Smooth muscle cell (in vitro differentiated cells): ENCODE results near the gene COL1A2. TPM values are rescaled to one million over a fixed set of nuclear protein-coding genes. Genes with fewer than 3 reads are reported as not detected.

ENCODE experiments used
- DNase-seq: peaks from one replicate; lab custom pipeline; 2025; ENCODE audit not compliant: unreplicated experiment; lab: John Stamatoyannopoulos, UW
- H2AFZ ChIP-seq: fragments of 200-600 bp; sonication (generic); 2 replicates; pipeline ENCODE4 v1.6.0; 2016; ENCODE audit warnings: antibody characterized with exemption, low read depth, mild to moderate bottlenecking
- H3F3A ChIP-seq: fragments of 200-600 bp; sonication (generic); 2 replicates; pipeline ENCODE4 v1.6.0; 2017; ENCODE audit warnings: antibody characterized with exemption, low read depth
- H3K27ac ChIP-seq: fragments of 200-600 bp; sonication (generic); 2 replicates; pipeline ENCODE4 v1.5.1; 2016; ENCODE audit warnings: low read depth, mild to moderate bottlenecking
- H3K27me3 ChIP-seq: fragments of 200-600 bp; sonication (generic); 2 replicates; pipeline ENCODE4 v1.6.1; 2016; ENCODE audit warnings: low read depth, mild to moderate bottlenecking
- H3K36me3 ChIP-seq: fragments of 200-600 bp; sonication (generic); 2 replicates; pipeline ENCODE4 v1.5.1; 2016; ENCODE audit warnings: low read depth
- H3K4me1 ChIP-seq: fragments of 200-600 bp; sonication (generic); 2 replicates; pipeline ENCODE4 v1.5.1; 2016; ENCODE audit warnings: low read depth
- H3K4me2 ChIP-seq: fragments of 200-600 bp; sonication (generic); 2 replicates; pipeline ENCODE4 v1.6.0; 2016; ENCODE audit warnings: mild to moderate bottlenecking
- H3K4me3 ChIP-seq: fragments of 200-600 bp; sonication (generic); 2 replicates; pipeline ENCODE4 v1.5.1; 2016; ENCODE audit warnings: mild to moderate bottlenecking
- H3K79me2 ChIP-seq: fragments of 200-600 bp; sonication (generic); 2 replicates; pipeline ENCODE4 v1.6.0; 2016; ENCODE audit warnings: low read depth, mild to moderate bottlenecking
- H3K9ac ChIP-seq: fragments of 200-600 bp; sonication (generic); 2 replicates; pipeline ENCODE4 v1.6.0; 2016; ENCODE audit warnings: low read depth
- H3K9me3 ChIP-seq: fragments of 200-600 bp; sonication (generic); replicated peaks from 2 replicates; pipeline ENCODE4 v1.5.1; 2016; ENCODE audit warnings: low read depth
- H4K20me1 ChIP-seq: fragments of 200-600 bp; sonication (generic); 2 replicates; pipeline ENCODE4 v1.6.0; 2016; ENCODE audit warnings: low read depth
- WGBS: methylation state at CpG from one replicate; pipeline ENCODE4 v1.1.7; 2016; ENCODE audit warnings: low lambda C conversion rate; 5-methylcytosine and 5-hydroxymethylcytosine counted together
- polyA plus RNA-seq: library from polyadenylated mRNA; unstranded; fragments of >200 nt; fragmentation: Nextera tagmentation; extraction: Ambion mirVana; gene quantifications from 2 replicates; pipeline ENCODE4 v1.2.1, GENCODE V29; 2016
- total RNA-seq: library from RNA; depleted of rRNA; stranded (reverse); fragments of >200 nt; gene quantifications from 2 replicates; pipeline ENCODE4 v1.2.3, GENCODE V29; 2014
- TF ChIP-seq, protein P1 (sequence below): fragments of 200-600 bp; sonication (generic); IDR thresholded peaks from 2 replicates; pipeline ENCODE4 v1.5.1; 2017; ENCODE audit warnings: borderline replicate concordance, mild to moderate bottlenecking, antibody characterized with exemption; ENCODE audit not compliant: insufficient read depth, poor library complexity, severe bottlenecking

The COL1A2 gene
- total and polyA plus RNA-seq, 2 experiments from 2014 or later: 4,221 to 10,006 TPM

GRCh38 chr7:94422827-94423460, 28.2 kb downstream of the COL1A2 start:
- Histone ChIP-seq H3K4me1 (peaks cover 4% of the 10 kb centered on the region), H2AFZ (no peak overlapping the region), H3K9ac (peak overlapping the region; percentile 1), H3K27me3 (no peaks in the 10 kb centered on the region), H3K4me2 (no peak overlapping the region), H3K79me2 (peaks cover 13% of the 10 kb centered on the region), H3K27ac (peak overlapping the region; percentile 99), H3F3A (peaks cover 99% of the 10 kb centered on the region), H3K4me3 (no peak overlapping the region), H3K36me3 (peaks cover 90% of the 10 kb centered on the region), H3K9me3 (no peaks in the 10 kb centered on the region), H4K20me1 (peaks cover 100% of the 10 kb centered on the region)
- 89% methylated on average over 5 of the region's 5 CpGs for WGBS
- TF ChIP-seq, protein P1, sequence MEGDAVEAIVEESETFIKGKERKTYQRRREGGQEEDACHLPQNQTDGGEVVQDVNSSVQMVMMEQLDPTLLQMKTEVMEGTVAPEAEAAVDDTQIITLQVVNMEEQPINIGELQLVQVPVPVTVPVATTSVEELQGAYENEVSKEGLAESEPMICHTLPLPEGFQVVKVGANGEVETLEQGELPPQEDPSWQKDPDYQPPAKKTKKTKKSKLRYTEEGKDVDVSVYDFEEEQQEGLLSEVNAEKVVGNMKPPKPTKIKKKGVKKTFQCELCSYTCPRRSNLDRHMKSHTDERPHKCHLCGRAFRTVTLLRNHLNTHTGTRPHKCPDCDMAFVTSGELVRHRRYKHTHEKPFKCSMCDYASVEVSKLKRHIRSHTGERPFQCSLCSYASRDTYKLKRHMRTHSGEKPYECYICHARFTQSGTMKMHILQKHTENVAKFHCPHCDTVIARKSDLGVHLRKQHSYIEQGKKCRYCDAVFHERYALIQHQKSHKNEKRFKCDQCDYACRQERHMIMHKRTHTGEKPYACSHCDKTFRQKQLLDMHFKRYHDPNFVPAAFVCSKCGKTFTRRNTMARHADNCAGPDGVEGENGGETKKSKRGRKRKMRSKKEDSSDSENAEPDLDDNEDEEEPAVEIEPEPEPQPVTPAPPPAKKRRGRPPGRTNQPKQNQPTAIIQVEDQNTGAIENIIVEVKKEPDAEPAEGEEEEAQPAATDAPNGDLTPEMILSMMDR: no peak
- DNase-seq: no peak

DNA sequence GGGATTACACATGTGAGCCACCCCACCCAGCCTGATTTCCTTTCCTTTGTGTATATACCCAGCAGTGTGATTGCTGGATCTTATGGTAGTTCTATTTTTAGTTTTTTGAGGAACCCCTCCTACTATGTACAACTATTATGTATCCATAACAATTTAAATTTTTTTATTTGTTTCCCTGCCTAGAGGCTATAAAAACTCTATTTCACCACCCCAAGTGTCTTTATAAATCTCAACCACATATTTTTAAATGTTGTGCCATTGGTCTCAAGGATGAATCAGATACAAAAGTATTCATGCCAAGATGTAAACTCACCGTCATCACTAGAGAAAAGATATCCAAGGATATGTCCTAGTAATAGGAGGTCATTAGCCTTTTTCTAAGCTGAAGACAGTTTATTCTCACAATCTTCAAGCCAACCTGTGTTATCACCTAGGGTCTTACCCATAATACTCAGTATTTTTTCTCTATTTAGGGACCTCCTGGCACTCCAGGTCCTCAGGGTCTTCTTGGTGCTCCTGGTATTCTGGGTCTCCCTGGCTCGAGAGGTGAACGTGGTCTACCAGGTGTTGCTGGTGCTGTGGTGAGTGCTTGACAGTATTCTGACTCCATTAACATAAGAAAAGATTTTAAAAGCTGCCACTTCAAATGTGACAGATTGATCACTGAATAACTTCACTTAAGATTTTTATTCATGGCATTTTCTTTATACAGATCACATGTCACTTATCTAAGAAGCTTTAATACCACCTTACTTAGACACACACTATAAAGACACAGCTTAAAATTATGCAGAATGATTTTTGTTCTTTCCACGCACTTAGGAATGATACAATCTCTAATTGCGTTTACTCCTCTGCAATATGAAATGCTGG, 29.4 kb downstream of the COL1A2 start:
- WGBS: 73% methylated on average over 5 of the region's 5 CpGs
- H3K9me3 ChIP-seq: no peaks in the 10 kb centered on the region
- peaks cover 100% of the 10 kb centered on the region for H4K20me1 ChIP-seq
- DNase-seq: no peak
- peaks cover 3% of the 10 kb centered on the region for H3K79me2 ChIP-seq
- H3F3A ChIP-seq: peaks cover 99% of the 10 kb centered on the region
- peak overlapping the region; percentile 6 for H3K4me2 ChIP-seq
- no peaks in the 10 kb centered on the region for H3K4me1 ChIP-seq
- no peak overlapping the region for H3K4me3 ChIP-seq
- H2AFZ ChIP-seq: no peak overlapping the region
- H3K27ac ChIP-seq: peak overlapping the region; percentile 99
- H3K36me3 ChIP-seq: peaks cover 89% of the 10 kb centered on the region
- no peaks in the 10 kb centered on the region for H3K27me3 ChIP-seq
- TF ChIP-seq, protein P1: no peak
- peak overlapping the region; percentile 1 for H3K9ac ChIP-seq

- DNase-seq: no peak
- Histone ChIP-seq H4K20me1 (peaks cover 100% of the 10 kb centered on the region), H3F3A (peaks cover 99% of the 10 kb centered on the region), H3K27ac (peak overlapping the region; percentile 99), H3K4me2 (no peak overlapping the region), H3K36me3 (peaks cover 86% of the 10 kb centered on the region), H3K4me3 (no peak overlapping the region), H3K27me3 (no peaks in the 10 kb centered on the region), H2AFZ (no peak overlapping the region), H3K79me2 (peaks cover 3% of the 10 kb centered on the region), H3K4me1 (no peaks in the 10 kb centered on the region), H3K9ac (no peak overlapping the region), H3K9me3 (no peaks in the 10 kb centered on the region)
- TF ChIP-seq, protein P1: no peak
- WGBS: 91% methylated on average over 10 of the region's 10 CpGs
Observed at GRCh38 chr7:94425546-94425945, 30.9 kb downstream of the COL1A2 start.
